ENCODE data around the gene SH3GL1. TPM values are rescaled to one million over a fixed set of nuclear protein-coding genes. Genes with fewer than 3 reads are reported as not detected.

The SH3GL1 gene
- total RNA-seq, 2 donors from 2014 or later, result 47.3 to 56.9 TPM

- no peak for DNase-seq (ENCODE audit: low spot score)
- TF ChIP-seq CTCF (IDR thresholded peaks at IDR 0.05), result no peak
- ATAC-seq (ENCODE audit: insufficient number of reproducible peaks, low FRiP score, low read depth), result peak; percentile 63
- H3K36me3 ChIP-seq, result no peaks in the 10 kb centered on the region
- peaks cover 10 to 18% of the 10 kb centered on the region in 2 donors for H3K4me1 ChIP-seq (ENCODE audit: control insufficient read depth in 1 of 2, low read depth in 2 of 2)
- H3K27ac ChIP-seq, result no peak overlapping the region
- peak overlapping the region; percentile 75 for H3K4me3 ChIP-seq
- H3K27me3 ChIP-seq (replicated peaks; ENCODE audit: insufficient read depth), result no peaks in the 10 kb centered on the region
- H3K9me3 ChIP-seq, result no peaks in the 10 kb centered on the region
Observed at GRCh38 chr19:4328243-4328990, 71.9 kb downstream of the SH3GL1 start.

GRCh38 chr19:4327877-4328242 lies 72.5 kb downstream of the SH3GL1 start:
- no peaks in the 10 kb centered on the region for H3K9me3 ChIP-seq
- no peaks in the 10 kb centered on the region for H3K27me3 ChIP-seq (replicated peaks; ENCODE audit: insufficient read depth)
- no peak for TF ChIP-seq CTCF (IDR thresholded peaks at IDR 0.05)
- H3K4me1 ChIP-seq (ENCODE audit: control insufficient read depth in 1 of 2, low read depth in 2 of 2), result peaks cover 10 to 18% of the 10 kb centered on the region in 2 donors
- DNase-seq (ENCODE audit: low spot score) (no peak), ATAC-seq (ENCODE audit: insufficient number of reproducible peaks, low FRiP score, low read depth) (peak; percentile 1)
- peak overlapping the region in 1 of 2 donors; percentile 17 for H3K27ac ChIP-seq
- no peaks in the 10 kb centered on the region for H3K36me3 ChIP-seq
- H3K4me3 ChIP-seq, result peak overlapping the region; percentile 75

GRCh38 chr19:4327252-4327876 lies 73.0 kb downstream of the SH3GL1 start:
- DNase-seq (ENCODE audit: low spot score) (no peak), ATAC-seq (ENCODE audit: insufficient number of reproducible peaks, low FRiP score, low read depth) (peak; percentile 6)
- H3K36me3 ChIP-seq, result no peaks in the 10 kb centered on the region
- peaks cover 10 to 18% of the 10 kb centered on the region in 2 donors for H3K4me1 ChIP-seq (ENCODE audit: control insufficient read depth in 1 of 2, low read depth in 2 of 2)
- no peaks in the 10 kb centered on the region for H3K9me3 ChIP-seq
- peak overlapping the region; percentile 75 for H3K4me3 ChIP-seq
- H3K27me3 ChIP-seq (replicated peaks; ENCODE audit: insufficient read depth), result no peaks in the 10 kb centered on the region
- TF ChIP-seq CTCF (IDR thresholded peaks at IDR 0.05), result no peak
- H3K27ac ChIP-seq, result peak overlapping the region in 1 of 2 donors; percentile 17

- ATAC-seq (ENCODE audit: insufficient number of reproducible peaks, low FRiP score, low read depth), result no peak
- no peak for TF ChIP-seq CTCF (IDR thresholded peaks at IDR 0.05)
Observed at GRCh38 chr19:4326837-4327251, 73.5 kb downstream of the SH3GL1 start.

GRCh38 chr19:4326215-4326836 lies 74.0 kb downstream of the SH3GL1 start:
- DNase-seq (ENCODE audit: low spot score) (no peak), ATAC-seq (ENCODE audit: insufficient number of reproducible peaks, low FRiP score, low read depth) (no peak)
- no peak for TF ChIP-seq CTCF (IDR thresholded peaks at IDR 0.05)
- H3K27ac ChIP-seq, result no peak overlapping the region
- H3K36me3 ChIP-seq, result no peaks in the 10 kb centered on the region
- no peaks in the 10 kb centered on the region for H3K27me3 ChIP-seq (replicated peaks; ENCODE audit: insufficient read depth)
- H3K4me3 ChIP-seq, result no peak overlapping the region
- H3K4me1 ChIP-seq (ENCODE audit: control insufficient read depth in 1 of 2, low read depth in 2 of 2), result peaks cover 10 to 18% of the 10 kb centered on the region in 2 donors
- no peaks in the 10 kb centered on the region for H3K9me3 ChIP-seq

More at GRCh38 chr19:4326837-4327251, 73.5 kb downstream of the SH3GL1 start:
- H3K36me3 ChIP-seq, result no peaks in the 10 kb centered on the region
- peak overlapping the region; percentile 75 for H3K4me3 ChIP-seq
- no peaks in the 10 kb centered on the region for H3K27me3 ChIP-seq (replicated peaks; ENCODE audit: insufficient read depth)
- H3K27ac ChIP-seq, result no peak overlapping the region
- H3K4me1 ChIP-seq (ENCODE audit: control insufficient read depth in 1 of 2, low read depth in 2 of 2), result peaks cover 10 to 18% of the 10 kb centered on the region in 2 donors
- no peak for DNase-seq (ENCODE audit: low spot score)
- H3K9me3 ChIP-seq, result no peaks in the 10 kb centered on the region
